Chondrocyte (in vitro differentiated cells): Measurements from ENCODE around the gene THSD4. TPM values are rescaled to one million over a fixed set of nuclear protein-coding genes. Genes with fewer than 3 reads are reported as not detected.

Experiments
- DNase-seq: peaks from one replicate; pipeline ENCODE4 v3.0.0; 2021; ENCODE audit warnings: mixed read lengths, low spot score
- H3K27ac Mint-ChIP-seq: one replicate; pipeline ENCODE4 v1.8.0; 2021; ENCODE audit warnings: mild to moderate bottlenecking, moderate library complexity, mixed read lengths; ENCODE audit not compliant: unreplicated experiment
- H3K27me3 Mint-ChIP-seq: 2 replicates; pipeline ENCODE4 v1.8.0; 2021; ENCODE audit warnings: low read depth, mixed read lengths
- H3K36me3 Mint-ChIP-seq: 2 replicates; pipeline ENCODE4 v1.8.0; 2021; ENCODE audit warnings: low read depth, mixed read lengths
- H3K4me1 Mint-ChIP-seq: 2 replicates; pipeline ENCODE4 v1.8.0; 2021; ENCODE audit warnings: low read depth, mild to moderate bottlenecking, mixed read lengths
- H3K4me3 Mint-ChIP-seq: one replicate; pipeline ENCODE4 v1.8.0; 2021; ENCODE audit warnings: mild to moderate bottlenecking, moderate library complexity, mixed read lengths; ENCODE audit not compliant: unreplicated experiment
- H3K9me3 Mint-ChIP-seq: 2 replicates; pipeline ENCODE4 v1.8.0; 2021; ENCODE audit warnings: low read depth, mixed read lengths
- total RNA-seq: library from RNA; stranded (reverse); gene quantifications from 3 replicates; pipeline ENCODE4 v1.2.1, GENCODE V29; 2021
- TF ChIP-seq, protein P1 (sequence below): fragments of 200-600 bp; sonication (generic); IDR thresholded peaks from 2 replicates; pipeline ENCODE4 v1.5.0; 2021; ENCODE audit warnings: antibody characterized with exemption, mild to moderate bottlenecking, moderate library complexity

Gene THSD4
- total RNA-seq, 1 donor from 2014 or later: 3.4 TPM

DNA sequence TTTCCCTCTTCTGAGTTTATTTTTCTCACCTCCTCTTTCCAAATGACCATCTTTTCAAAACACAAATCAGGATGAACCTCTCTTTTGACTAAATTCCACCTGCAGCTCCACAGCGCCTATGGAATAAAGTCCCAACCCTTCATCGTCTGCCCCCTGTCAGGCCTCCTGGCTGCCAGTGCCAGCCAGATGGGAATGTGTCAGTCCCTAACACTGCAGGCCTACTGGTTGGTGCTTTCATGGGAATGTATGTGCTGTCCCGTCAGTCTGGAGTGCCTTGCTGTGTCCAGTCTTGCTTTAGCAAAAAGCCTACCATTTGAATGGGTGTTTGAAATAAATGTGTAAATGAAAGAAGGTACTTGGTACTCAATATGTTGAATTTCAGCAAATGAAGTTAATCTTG is 310.1 kb downstream of the THSD4 start:
- no peak overlapping the region for H3K4me3 Mint-ChIP-seq
- TF ChIP-seq, protein P1, sequence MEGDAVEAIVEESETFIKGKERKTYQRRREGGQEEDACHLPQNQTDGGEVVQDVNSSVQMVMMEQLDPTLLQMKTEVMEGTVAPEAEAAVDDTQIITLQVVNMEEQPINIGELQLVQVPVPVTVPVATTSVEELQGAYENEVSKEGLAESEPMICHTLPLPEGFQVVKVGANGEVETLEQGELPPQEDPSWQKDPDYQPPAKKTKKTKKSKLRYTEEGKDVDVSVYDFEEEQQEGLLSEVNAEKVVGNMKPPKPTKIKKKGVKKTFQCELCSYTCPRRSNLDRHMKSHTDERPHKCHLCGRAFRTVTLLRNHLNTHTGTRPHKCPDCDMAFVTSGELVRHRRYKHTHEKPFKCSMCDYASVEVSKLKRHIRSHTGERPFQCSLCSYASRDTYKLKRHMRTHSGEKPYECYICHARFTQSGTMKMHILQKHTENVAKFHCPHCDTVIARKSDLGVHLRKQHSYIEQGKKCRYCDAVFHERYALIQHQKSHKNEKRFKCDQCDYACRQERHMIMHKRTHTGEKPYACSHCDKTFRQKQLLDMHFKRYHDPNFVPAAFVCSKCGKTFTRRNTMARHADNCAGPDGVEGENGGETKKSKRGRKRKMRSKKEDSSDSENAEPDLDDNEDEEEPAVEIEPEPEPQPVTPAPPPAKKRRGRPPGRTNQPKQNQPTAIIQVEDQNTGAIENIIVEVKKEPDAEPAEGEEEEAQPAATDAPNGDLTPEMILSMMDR: no peak
- no peak for DNase-seq
- no peak overlapping the region for H3K27ac Mint-ChIP-seq
- peaks cover 10% of the 10 kb centered on the region for H3K4me1 Mint-ChIP-seq
- H3K27me3 Mint-ChIP-seq: peaks cover under 1% of the 10 kb centered on the region
- peaks cover 5% of the 10 kb centered on the region for H3K9me3 Mint-ChIP-seq
- no peaks in the 10 kb centered on the region for H3K36me3 Mint-ChIP-seq

DNA sequence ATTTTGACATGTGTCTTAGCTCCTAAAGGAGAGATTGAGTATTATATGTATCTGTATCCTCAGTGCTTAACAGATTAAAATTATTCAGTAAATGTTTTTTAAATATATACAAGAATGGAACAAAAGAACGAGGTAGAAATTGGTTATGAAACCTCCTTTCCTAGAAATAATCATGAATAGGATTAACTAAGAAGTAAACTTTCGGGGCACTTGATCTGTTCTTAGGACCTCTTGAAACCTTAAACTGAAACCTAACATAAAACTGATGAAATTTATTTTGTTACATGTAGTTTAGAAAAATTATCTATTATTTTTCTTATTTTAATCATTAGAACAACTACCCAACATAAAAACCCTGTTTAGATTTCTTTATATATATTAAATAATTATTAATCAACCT is 311.5 kb downstream of the THSD4 start:
- H3K27me3 Mint-ChIP-seq: no peaks in the 10 kb centered on the region
- H3K4me3 Mint-ChIP-seq: no peak overlapping the region
- peaks cover 15% of the 10 kb centered on the region for H3K4me1 Mint-ChIP-seq
- H3K27ac Mint-ChIP-seq: no peak overlapping the region
- TF ChIP-seq, protein P1: no peak
- H3K9me3 Mint-ChIP-seq: peaks cover 4% of the 10 kb centered on the region
- H3K36me3 Mint-ChIP-seq: no peaks in the 10 kb centered on the region
- DNase-seq: no peak

DNA sequence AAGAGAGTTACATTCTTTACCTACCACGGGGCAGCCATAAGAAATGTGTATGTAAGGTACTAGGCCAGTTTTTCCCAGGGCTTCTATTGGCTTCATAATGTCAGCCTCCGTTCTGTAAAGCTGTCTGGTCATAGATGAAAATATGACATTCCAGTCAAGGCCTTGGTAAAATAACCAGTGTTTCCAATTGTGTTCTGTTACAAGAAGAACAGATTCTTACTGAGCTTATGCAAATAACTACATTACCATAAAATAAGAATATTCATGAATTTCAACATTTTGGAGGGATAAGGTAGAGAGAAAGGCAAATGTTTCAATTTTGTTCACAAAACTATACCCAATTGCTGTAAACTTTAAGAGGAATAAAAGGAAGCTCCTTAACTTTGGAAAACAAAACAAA is 315.5 kb downstream of the THSD4 start:
- H3K4me1 Mint-ChIP-seq: peaks cover 10% of the 10 kb centered on the region
- H3K27ac Mint-ChIP-seq: no peak overlapping the region
- no peaks in the 10 kb centered on the region for H3K27me3 Mint-ChIP-seq
- DNase-seq: no peak
- no peaks in the 10 kb centered on the region for H3K36me3 Mint-ChIP-seq
- TF ChIP-seq, protein P1: no peak
- H3K4me3 Mint-ChIP-seq: no peak overlapping the region
- no peaks in the 10 kb centered on the region for H3K9me3 Mint-ChIP-seq

DNA sequence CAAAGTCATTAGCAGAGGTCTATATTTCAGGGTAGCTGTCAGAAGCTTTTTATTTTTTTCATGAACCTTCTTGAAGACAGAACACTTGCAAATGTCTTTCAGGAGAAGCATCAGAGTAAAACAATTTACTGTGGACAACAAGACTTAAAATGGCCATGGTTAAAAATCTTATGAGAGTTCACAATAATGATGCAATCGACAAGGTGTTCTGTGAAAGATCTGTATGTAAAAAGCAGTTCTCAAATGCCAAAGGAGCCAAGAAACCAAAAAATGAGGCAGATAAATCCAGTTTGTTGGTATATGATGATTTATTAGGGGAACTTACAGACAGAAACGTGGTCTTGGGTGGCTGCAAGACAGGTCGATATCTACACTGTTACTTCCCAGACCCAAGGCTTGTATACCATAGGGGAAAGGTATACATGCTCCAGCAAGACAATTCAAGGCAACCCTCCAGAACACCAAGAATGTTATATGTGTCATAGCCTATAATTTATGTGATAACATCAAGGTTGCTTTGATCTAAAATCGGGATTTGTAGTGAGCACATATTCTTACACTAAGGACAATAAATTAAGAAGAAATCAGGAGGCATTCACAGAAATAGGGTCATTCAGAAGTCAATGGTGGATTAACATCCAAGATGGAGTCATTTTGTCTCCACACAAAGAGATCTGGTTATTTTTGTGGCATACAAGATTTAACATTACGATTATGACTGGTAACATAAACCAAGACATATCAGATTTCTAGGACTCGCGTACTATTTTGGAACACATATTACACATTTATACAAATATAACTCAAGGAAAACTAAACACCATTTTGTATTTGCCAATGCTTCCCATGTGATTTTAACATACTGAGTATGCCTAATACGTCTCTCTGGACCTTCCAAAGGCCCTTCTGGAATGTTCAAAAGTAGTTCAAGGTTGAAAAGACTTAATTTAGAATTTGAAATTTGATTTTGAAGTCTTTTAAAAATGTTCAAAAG is 316.4 kb downstream of the THSD4 start:
- Mint-ChIP-seq H3K4me1 (peaks cover 10% of the 10 kb centered on the region), H3K27me3 (no peaks in the 10 kb centered on the region), H3K27ac (no peak overlapping the region), H3K36me3 (no peaks in the 10 kb centered on the region), H3K9me3 (peaks cover 3% of the 10 kb centered on the region), H3K4me3 (no peak overlapping the region)
- no peak for DNase-seq
- TF ChIP-seq, protein P1: no peak

DNA sequence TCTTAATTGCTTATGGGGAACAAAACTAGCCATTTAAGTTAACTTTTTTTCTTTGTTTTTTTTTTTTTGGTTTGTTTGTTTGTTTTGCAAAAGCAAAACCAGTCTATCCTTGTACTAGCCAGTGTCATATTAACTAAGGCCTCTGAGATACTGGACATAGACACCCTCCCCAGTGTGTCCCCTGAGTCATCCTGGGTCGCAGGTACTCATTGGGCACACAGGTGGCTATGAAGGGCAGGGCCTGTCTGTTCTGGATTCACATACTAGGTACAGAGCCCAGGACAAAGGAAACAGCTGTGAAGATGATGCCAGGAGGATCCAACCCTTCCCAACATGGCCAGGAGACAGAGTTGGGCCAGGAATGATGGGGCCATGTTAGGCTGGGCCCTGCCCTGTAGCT is 318.1 kb downstream of the THSD4 start:
- Mint-ChIP-seq H3K4me3 (no peak overlapping the region), H3K4me1 (peaks cover 16% of the 10 kb centered on the region), H3K36me3 (no peaks in the 10 kb centered on the region), H3K9me3 (peaks cover 10% of the 10 kb centered on the region), H3K27me3 (no peaks in the 10 kb centered on the region), H3K27ac (no peak overlapping the region)
- TF ChIP-seq, protein P1: no peak
- no peak for DNase-seq
